ENCODE data around the gene RAI14. TPM values are rescaled to one million over a fixed set of nuclear protein-coding genes. Genes with fewer than 3 reads are reported as not detected.
"Not testable (repeated sequence)": the region's sequence is repeated elsewhere in the genome, so short reads cannot be mapped to it uniquely, and the experiment has no call there.

RAI14 gene
- total RNA-seq, 1 donor from 2014 or later, result 259 TPM

GRCh38 chr5:34770486-34770885, 114.4 kb downstream of the RAI14 start:
- DNase-seq, result no peak
- peaks cover 11% of the 10 kb centered on the region for H3K27me3 Mint-ChIP-seq (ENCODE audit: unreplicated experiment)
- H3K27ac Mint-ChIP-seq (ENCODE audit: unreplicated experiment), result no peak overlapping the region
- H3K9me3 Mint-ChIP-seq (ENCODE audit: unreplicated experiment), result peaks cover 2% of the 10 kb centered on the region
- no peak for TF ChIP-seq CTCF (IDR thresholded peaks at IDR 0.05; ENCODE audit: partially characterized antibody, unreplicated experiment)
- H3K36me3 Mint-ChIP-seq (ENCODE audit: unreplicated experiment), result peaks cover 22% of the 10 kb centered on the region
- no peak overlapping the region for H3K4me3 Mint-ChIP-seq (ENCODE audit: unreplicated experiment)
- no peaks in the 10 kb centered on the region for H3K4me1 Mint-ChIP-seq (ENCODE audit: low read depth, unreplicated experiment)

GRCh38 chr5:34771076-34771475, 114.9 kb downstream of the RAI14 start:
- no peaks in the 10 kb centered on the region for H3K4me1 Mint-ChIP-seq (ENCODE audit: low read depth, unreplicated experiment)
- TF ChIP-seq CTCF (IDR thresholded peaks at IDR 0.05; ENCODE audit: partially characterized antibody, unreplicated experiment), result no peak
- DNase-seq, result no peak
- no peak overlapping the region for H3K27ac Mint-ChIP-seq (ENCODE audit: unreplicated experiment)
- H3K36me3 Mint-ChIP-seq (ENCODE audit: unreplicated experiment), result peaks cover 22% of the 10 kb centered on the region
- peaks cover 2% of the 10 kb centered on the region for H3K9me3 Mint-ChIP-seq (ENCODE audit: unreplicated experiment)
- peaks cover 11% of the 10 kb centered on the region for H3K27me3 Mint-ChIP-seq (ENCODE audit: unreplicated experiment)
- no peak overlapping the region for H3K4me3 Mint-ChIP-seq (ENCODE audit: unreplicated experiment)

- no peaks in the 10 kb centered on the region for H3K4me1 Mint-ChIP-seq (ENCODE audit: low read depth, unreplicated experiment)
- peaks cover 11% of the 10 kb centered on the region for H3K27me3 Mint-ChIP-seq (ENCODE audit: unreplicated experiment)
- no peak for TF ChIP-seq CTCF (IDR thresholded peaks at IDR 0.05; ENCODE audit: partially characterized antibody, unreplicated experiment)
- peaks cover 3% of the 10 kb centered on the region for H3K9me3 Mint-ChIP-seq (ENCODE audit: unreplicated experiment)
- H3K27ac Mint-ChIP-seq (ENCODE audit: unreplicated experiment), result no peak overlapping the region
- H3K36me3 Mint-ChIP-seq (ENCODE audit: unreplicated experiment), result peaks cover 22% of the 10 kb centered on the region
- DNase-seq, result no peak
- no peak overlapping the region for H3K4me3 Mint-ChIP-seq (ENCODE audit: unreplicated experiment)
These were observed 116.4 kb downstream of the RAI14 start for GRCh38 chr5:34772267-34773098.

GRCh38 chr5:34774139-34774538, 118.0 kb downstream of the RAI14 start:
- no peak for DNase-seq
- peaks cover 9% of the 10 kb centered on the region for H3K27me3 Mint-ChIP-seq (ENCODE audit: unreplicated experiment)
- H3K4me1 Mint-ChIP-seq (ENCODE audit: low read depth, unreplicated experiment), result no peaks in the 10 kb centered on the region
- H3K4me3 Mint-ChIP-seq (ENCODE audit: unreplicated experiment), result no peak overlapping the region
- H3K9me3 Mint-ChIP-seq (ENCODE audit: unreplicated experiment), result peaks cover 3% of the 10 kb centered on the region
- peaks cover 22% of the 10 kb centered on the region for H3K36me3 Mint-ChIP-seq (ENCODE audit: unreplicated experiment)
- no peak overlapping the region for H3K27ac Mint-ChIP-seq (ENCODE audit: unreplicated experiment)
- no peak for TF ChIP-seq CTCF (IDR thresholded peaks at IDR 0.05; ENCODE audit: partially characterized antibody, unreplicated experiment)

GRCh38 chr5:34774678-34775077, 118.5 kb downstream of the RAI14 start:
- peaks cover 25% of the 10 kb centered on the region for H3K36me3 Mint-ChIP-seq (ENCODE audit: unreplicated experiment)
- H3K9me3 Mint-ChIP-seq (ENCODE audit: unreplicated experiment); H3K4me1 Mint-ChIP-seq (ENCODE audit: low read depth, unreplicated experiment); H3K4me3 Mint-ChIP-seq (ENCODE audit: unreplicated experiment); DNase-seq; H3K27ac Mint-ChIP-seq (ENCODE audit: unreplicated experiment): not testable (repeated sequence)
- H3K27me3 Mint-ChIP-seq (ENCODE audit: unreplicated experiment), result peaks cover 12% of the 10 kb centered on the region

Measured in glutamatergic neuron (in vitro differentiated cells).